ENCODE results near the gene UACA.

Gene UACA

DNA sequence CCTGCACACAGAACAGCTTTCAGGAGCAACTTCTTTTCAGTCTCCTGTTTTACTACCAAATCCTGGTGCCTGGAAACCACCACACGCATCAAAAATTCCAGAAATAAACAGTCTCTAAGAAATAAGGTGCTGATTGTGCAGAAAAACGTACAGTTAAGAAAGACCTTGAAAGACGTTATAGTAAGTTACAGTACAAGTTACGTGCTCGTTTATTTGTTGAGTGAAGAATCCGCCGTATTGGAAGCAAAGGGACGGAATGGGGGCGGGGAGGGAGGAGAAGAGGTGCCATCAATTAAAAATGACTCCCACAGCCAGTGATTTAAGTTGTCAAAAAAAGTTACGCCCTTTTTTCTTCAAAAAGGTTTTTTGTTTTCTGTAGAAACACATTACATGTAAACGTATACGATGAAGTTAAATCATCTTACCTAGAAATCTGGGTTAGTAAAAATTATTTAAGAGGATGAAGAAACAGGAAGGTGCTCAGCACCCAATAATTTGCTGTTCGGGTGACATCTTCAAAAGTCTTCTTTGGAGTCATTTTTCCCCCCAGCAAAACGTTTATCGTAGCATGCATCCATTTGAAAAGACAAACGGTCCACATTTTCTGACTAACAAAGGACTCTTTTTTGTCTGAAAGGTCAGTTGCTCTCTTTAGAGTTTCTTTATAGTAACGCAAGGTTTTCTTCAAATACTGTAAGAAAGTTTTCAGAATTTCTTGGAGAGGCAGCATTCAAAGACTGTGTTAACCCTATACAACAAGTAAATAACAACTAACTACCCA, 782 bp upstream of the UACA start:
- peak overlapping the region; percentile 58 for H3K4me3 ChIP-seq (replicated peaks; ENCODE audit: low read depth, low read length)
- TF ChIP-seq, protein P1, sequence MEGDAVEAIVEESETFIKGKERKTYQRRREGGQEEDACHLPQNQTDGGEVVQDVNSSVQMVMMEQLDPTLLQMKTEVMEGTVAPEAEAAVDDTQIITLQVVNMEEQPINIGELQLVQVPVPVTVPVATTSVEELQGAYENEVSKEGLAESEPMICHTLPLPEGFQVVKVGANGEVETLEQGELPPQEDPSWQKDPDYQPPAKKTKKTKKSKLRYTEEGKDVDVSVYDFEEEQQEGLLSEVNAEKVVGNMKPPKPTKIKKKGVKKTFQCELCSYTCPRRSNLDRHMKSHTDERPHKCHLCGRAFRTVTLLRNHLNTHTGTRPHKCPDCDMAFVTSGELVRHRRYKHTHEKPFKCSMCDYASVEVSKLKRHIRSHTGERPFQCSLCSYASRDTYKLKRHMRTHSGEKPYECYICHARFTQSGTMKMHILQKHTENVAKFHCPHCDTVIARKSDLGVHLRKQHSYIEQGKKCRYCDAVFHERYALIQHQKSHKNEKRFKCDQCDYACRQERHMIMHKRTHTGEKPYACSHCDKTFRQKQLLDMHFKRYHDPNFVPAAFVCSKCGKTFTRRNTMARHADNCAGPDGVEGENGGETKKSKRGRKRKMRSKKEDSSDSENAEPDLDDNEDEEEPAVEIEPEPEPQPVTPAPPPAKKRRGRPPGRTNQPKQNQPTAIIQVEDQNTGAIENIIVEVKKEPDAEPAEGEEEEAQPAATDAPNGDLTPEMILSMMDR (IDR thresholded peaks at IDR 0.05; ENCODE audit: insufficient read depth, low read length, poor library complexity, severe bottlenecking) = no peak
- H3K36me3 ChIP-seq (ENCODE audit: control insufficient read depth, insufficient read depth, low read length) = no peaks in the 10 kb centered on the region
- no peak for DNase-seq (ENCODE audit: extremely low read depth, insufficient read length)
- H3K27me3 ChIP-seq (replicated peaks; ENCODE audit: control insufficient read depth, insufficient read depth, low read length) = no peaks in the 10 kb centered on the region; the same call in 1 of the 2 replicates

DNA sequence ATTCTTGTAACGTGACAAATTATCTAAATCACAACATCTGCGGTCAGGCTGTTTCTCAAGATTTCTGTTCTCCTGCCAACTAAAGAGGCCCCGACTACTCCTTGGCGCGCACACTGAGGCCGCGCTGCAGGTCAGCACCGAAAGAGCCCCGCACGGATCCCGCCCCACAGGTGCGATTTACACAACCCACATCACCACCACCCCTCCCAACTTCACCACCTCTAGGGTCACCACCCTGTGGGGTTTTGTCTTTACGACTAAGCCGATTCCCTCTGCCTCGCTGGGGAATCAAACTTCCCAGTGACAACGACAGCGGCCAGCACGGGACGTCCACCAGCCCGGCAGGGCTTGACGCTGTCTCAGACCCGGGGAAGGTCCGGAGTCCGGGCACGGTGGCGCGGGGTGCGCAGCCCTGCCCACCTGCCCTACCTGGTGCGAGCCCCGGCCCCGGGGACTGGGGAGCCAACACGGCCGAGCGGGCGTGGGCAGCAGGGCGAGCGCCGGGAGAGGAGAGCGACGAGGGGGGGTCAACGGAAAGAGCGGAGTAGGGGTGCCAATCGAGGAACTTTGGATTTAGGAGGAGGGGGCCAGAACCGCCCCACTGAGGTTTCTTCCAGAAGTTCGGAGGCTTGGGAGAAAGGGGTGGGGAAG, 764 bp downstream of the UACA start:
- Histone ChIP-seq H3K27me3 (replicated peaks; ENCODE audit: control insufficient read depth, insufficient read depth, low read length) (no peaks in the 10 kb centered on the region; the same call in 1 of the 2 replicates), H3K4me3 (replicated peaks; ENCODE audit: low read depth, low read length) (peak overlapping the region; percentile 58), H3K36me3 (ENCODE audit: control insufficient read depth, insufficient read depth, low read length) (no peaks in the 10 kb centered on the region)
- TF ChIP-seq, protein P1 (IDR thresholded peaks at IDR 0.05; ENCODE audit: insufficient read depth, low read length, poor library complexity, severe bottlenecking) = no peak
- peak; percentile 16 for DNase-seq (ENCODE audit: extremely low read depth, insufficient read length)

DNA sequence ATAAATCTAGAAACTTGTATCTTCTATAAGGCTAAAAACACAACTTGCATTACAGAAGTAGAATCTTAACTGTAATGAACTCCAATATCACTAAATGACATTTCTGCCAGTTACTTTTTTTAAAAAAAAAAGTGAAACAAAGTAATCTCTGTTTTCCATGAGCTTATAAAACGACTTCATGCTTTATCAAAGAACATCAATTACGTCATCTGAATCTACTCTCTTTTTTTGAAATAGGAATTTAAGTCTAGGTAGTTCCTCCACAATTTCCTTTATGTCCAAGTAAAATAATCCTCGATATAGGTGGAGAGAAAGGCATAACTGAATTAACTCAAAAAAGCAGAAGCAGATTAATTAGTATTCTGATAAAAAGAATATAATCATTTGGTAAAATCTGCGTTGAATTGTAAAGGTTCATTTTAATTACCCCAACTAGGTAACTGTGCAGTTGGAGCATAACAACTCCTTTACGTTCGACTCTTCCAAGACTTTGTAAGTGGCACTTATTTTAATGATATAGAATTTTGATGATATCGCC, 1.4 kb downstream of the UACA start:
- TF ChIP-seq, protein P1 (IDR thresholded peaks at IDR 0.05; ENCODE audit: insufficient read depth, low read length, poor library complexity, severe bottlenecking) = no peak
- no peak overlapping the region for H3K4me3 ChIP-seq (replicated peaks; ENCODE audit: low read depth, low read length)
- no peaks in the 10 kb centered on the region; the same call in 1 of the 2 replicates for H3K27me3 ChIP-seq (replicated peaks; ENCODE audit: control insufficient read depth, insufficient read depth, low read length)
- no peak for DNase-seq (ENCODE audit: extremely low read depth, insufficient read length)
- H3K36me3 ChIP-seq (ENCODE audit: control insufficient read depth, insufficient read depth, low read length) = no peaks in the 10 kb centered on the region

DNA sequence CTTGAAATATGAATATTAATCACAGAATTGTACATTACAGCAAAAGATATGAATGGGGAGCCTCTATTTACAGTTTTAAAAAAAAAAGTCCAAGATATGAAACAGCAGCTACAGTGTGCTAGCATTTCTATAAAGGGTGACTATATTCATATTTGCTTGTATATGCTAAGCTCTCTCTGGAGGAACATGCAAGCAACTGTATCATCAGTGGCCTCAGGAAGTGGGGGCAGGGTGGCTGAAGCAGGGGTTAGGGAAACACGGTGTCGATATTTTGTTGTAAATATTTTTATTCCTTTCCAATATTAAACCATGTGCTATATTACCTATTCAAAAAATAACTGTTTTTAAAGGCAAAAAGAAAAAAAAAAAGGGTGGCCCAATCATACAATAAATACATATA, 2.3 kb downstream of the UACA start:
- no peaks in the 10 kb centered on the region for H3K36me3 ChIP-seq (ENCODE audit: control insufficient read depth, insufficient read depth, low read length)
- TF ChIP-seq, protein P1 (IDR thresholded peaks at IDR 0.05; ENCODE audit: insufficient read depth, low read length, poor library complexity, severe bottlenecking) = no peak
- DNase-seq (ENCODE audit: extremely low read depth, insufficient read length) = no peak
- H3K27me3 ChIP-seq (replicated peaks; ENCODE audit: control insufficient read depth, insufficient read depth, low read length) = no peaks in the 10 kb centered on the region; the same call in 1 of the 2 replicates
- no peak overlapping the region for H3K4me3 ChIP-seq (replicated peaks; ENCODE audit: low read depth, low read length)

GRCh38 chr15:70758790-70759462, 4.4 kb downstream of the UACA start:
- TF ChIP-seq, protein P1 (IDR thresholded peaks at IDR 0.05; ENCODE audit: insufficient read depth, low read length, poor library complexity, severe bottlenecking) = no peak
- H3K4me3 ChIP-seq (replicated peaks; ENCODE audit: low read depth, low read length) = no peak overlapping the region
- DNase-seq (ENCODE audit: extremely low read depth, insufficient read length) = no peak
- H3K36me3 ChIP-seq (ENCODE audit: control insufficient read depth, insufficient read depth, low read length) = no peaks in the 10 kb centered on the region
- no peaks in the 10 kb centered on the region; the same call in 1 of the 2 replicates for H3K27me3 ChIP-seq (replicated peaks; ENCODE audit: control insufficient read depth, insufficient read depth, low read length)

All from GM06990 (cell line).